NAMALWA (cell line): ENCODE data around the gene PRKAG2.
"Not testable (repeated sequence)": the region's sequence is repeated elsewhere in the genome, so short reads cannot be mapped to it uniquely, and the experiment has no call there.

Experiments
- DNase-seq: peaks from one replicate; pipeline ENCODE4 v3.0.0-alpha.2; 2015; ENCODE audit warnings: low spot score

The PRKAG2 gene

DNA sequence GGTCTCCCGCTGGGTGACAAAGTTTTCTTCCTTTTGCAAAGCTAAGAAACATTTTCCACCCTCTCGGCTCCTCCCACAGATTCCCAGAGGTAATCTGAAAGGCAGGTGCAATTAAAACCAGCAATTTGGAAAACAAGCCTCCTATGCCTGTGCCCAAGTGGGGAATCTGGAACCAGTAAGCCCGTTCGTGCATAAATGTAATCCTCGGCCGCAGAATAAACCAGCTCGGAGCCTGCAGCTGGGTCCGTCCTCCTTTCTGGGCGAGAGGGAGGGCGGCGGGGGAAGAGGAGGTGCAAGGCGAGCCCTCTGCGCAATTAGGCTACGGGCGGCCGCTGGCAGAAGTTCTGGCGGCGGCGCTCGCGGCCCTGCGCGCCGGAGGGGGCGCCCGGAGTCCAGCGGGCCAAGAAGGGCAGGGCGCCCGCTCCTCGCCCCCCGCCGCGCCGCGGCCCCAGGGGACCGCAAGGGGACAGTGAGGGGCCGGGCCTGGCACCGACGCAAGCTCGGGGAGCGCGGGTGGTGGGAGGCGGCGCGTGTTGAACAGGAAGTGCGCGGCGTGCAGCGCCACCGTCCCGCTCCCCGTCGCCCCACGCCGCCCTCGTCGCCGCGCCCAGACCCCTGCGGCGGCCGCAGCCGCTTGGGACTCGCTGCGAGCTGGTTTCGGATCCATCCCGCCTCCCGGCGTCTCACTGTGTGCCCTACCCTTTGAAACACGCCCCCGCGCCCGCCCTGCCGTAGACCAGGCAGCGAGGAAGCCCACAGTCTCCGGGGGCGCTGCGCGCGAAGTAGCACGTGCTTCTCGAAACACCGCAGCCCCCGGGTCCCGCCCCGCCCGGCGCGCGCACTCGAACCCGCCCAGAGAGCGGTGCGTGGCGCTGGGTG, at the start of gene PRKAG2:
Gene PRKAG2 (minus strand): TSS at position 217 of the 879 bp plus-strand sequence. CDS start 495 bp downstream, outside the sequence.
- DNase-seq: no peak

- DNase-seq: no peak
These were observed 49.4 kb upstream of the PRKAG2 start for GRCh38 chr7:151926336-151926712.

GRCh38 chr7:151925446-151926335, 48.8 kb upstream of the PRKAG2 start:
- DNase-seq: no peak

- DNase-seq: no peak
These were observed 47.6 kb upstream of the PRKAG2 start for GRCh38 chr7:151924508-151924907.

DNA sequence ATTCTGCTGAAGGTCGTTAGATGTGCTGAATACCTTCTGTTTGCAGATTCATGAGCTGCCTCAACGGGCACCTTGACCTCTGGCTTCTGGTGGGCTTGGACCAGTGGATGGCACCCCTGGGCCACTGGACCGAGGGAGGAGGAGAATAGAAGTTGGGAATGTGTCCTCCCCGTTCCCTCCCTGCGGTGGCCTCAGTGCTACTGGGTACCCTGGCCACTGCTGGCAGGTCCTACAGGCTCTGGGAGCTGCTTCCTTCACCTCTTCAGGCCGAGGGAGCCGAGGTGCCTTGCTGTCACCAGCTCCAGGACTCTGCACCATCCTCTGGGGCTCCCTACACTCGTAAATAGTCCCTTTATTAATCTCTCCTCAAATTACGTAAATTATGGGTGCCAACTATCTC, 47.1 kb upstream of the PRKAG2 start:
- DNase-seq: no peak

GRCh38 chr7:151923097-151923876, 46.4 kb upstream of the PRKAG2 start:
- DNase-seq: no peak

- DNase-seq: no peak
These were observed 44.5 kb upstream of the PRKAG2 start for GRCh38 chr7:151921451-151921850.

DNA sequence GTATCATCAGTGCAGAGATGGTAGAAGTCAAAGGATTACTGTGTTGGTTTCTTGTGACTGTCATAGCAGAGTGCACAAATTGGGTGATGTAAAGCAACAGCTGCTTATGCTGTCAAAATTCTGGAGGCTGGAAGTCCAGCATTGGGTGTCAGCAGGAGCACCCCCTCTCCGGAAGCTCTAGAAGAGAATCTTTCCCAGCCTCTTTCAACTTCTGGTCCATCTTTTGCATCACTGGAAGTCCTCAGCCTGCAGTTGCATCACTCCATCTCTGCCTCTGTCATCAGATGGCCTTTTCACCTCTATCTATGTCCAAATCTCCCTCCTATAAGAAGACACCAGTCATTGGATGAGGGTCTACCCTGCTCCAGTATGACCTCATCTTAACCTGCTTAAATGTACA, 43.6 kb upstream of the PRKAG2 start:
- DNase-seq: no peak

DNA sequence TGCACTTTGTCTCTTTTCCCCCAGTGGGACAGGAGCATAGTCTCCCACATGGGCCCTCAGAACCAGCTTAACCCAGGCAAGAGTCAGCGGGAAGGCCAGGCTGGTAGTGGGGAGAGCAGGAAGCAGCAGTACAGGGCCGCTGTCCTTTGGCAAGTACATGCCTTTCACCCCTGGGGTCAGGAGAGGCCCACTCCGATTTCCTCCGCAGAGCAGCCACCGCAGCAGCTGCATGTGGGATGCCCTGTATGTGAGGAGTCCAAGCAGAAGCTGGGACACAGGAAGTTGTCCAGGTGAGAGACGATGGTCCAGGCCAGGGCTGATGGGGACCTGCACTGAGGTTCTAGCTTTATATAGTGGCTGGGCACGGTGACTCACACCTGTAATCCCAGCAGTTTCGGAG, 42.7 kb upstream of the PRKAG2 start:
- DNase-seq: no peak

DNA sequence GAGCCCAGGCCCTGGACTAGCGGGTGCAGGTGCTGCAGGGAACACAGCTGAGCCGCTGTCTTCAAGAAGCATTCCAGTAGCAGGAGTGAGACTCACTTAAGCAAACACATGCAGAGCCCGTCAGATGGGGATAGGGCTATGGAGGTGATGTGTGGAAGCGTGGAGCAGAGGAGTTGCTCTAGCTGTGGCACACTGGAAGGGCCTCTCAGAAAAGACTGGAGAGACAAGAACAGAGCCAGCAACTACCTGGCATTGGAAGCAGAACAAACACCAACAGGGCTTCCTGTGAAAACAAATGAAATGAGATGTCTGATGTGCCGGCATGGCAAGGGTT, 41.6 kb upstream of the PRKAG2 start:
- DNase-seq: no peak

GRCh38 chr7:151917791-151918509, 41.0 kb upstream of the PRKAG2 start:
- DNase-seq: no peak

GRCh38 chr7:151914051-151914450, 37.1 kb upstream of the PRKAG2 start:
- no peak for DNase-seq

DNA sequence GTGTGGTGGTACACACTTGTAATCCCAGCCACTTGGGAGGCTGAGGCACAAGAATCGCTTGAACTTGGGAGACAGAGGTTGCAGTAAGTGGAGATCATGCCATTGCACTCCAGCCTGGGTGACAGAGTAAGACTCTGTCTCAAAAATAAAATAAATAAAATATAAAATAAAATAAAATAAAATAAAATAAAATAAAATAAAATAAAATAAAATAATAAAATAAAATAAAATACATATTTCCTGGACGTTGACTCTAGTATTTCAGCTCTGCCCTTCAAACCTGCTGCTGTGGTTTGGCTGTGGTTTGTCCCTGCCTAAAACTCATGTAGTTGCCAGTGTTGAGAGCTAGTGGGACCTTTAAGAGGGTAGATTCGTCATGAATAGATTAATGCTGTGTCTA, 33.7 kb upstream of the PRKAG2 start:
- not testable (repeated sequence) for DNase-seq

DNA sequence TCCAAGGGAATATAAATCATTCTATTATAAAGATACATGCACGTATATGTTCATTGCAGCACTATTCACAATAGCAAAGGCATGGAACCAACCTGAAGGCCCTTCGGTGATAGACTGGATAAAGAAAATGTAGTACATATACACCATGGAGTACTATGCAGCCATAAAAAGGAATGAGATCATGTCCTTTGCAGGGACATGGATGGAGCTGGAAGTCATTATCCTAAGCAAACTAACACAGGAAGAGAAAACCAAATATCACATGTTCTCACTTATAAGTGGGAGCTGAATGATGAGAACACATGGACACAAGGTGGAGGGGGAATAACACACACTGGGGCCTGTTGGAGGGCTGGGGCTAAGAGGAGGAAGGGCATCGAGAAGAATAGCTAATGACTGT, 30.2 kb upstream of the PRKAG2 start:
- not testable (repeated sequence) for DNase-seq

DNA sequence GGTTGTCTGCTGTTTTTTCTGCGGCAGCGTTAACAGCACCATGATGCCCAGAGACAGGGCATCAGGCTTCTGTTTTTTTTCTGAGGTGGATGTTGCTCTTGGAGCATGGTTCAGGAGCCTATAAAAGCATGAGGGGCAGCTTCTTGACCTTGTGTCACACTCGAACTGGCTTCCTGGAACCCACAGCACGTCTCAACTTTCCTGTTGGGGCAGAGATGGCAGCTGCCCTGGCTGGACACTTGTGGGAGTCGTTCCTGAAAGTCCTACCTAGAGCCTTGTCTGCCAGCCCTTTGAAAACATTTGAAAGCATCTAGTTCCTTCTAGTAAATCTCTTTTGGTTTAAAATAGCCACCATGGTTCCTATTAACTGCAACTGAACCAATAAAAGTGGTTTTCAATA, 28.9 kb upstream of the PRKAG2 start:
- DNase-seq: no peak

DNA sequence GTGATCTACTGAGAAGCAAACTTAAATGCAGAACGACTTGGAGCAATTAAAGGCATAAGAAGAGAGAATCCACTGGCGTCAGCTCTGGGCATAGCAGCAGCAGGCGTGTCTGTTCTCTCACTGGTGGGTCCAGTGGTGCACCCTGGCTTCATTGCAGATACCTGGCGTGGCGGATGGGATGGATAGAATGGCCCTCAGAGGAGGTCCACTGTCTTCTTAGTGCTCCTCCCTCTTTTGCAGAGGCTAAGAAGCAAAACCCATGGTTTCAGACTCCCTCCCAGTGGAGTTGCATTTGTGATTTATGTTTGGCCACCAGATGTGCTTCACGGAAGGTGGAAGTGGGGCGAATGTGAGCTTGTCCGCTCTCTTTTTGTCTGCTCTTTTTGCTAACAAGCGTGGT, 28.4 kb upstream of the PRKAG2 start:
- no peak for DNase-seq

DNA sequence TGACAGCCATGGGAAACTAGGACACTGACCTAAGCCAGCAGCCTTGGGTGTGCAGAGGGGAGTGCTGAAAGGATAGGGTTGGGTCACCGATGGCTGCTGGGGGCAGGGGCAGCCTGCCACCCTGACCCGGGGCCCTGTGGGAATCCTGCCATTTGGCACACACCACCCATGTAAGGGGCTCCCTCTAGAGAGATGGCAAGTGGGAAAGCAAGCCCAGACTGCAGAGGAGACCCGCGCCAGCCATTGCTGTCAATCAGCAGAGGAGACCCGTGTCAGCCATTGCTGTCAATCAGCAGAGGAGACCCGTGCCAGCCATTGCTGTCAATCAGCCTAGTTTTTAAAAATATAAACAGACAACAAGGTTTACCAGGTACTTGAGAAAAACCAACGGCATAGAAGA, 27.4 kb upstream of the PRKAG2 start:
- no peak for DNase-seq

- DNase-seq: no peak
These were observed 26.5 kb upstream of the PRKAG2 start for GRCh38 chr7:151903249-151904032.

DNA sequence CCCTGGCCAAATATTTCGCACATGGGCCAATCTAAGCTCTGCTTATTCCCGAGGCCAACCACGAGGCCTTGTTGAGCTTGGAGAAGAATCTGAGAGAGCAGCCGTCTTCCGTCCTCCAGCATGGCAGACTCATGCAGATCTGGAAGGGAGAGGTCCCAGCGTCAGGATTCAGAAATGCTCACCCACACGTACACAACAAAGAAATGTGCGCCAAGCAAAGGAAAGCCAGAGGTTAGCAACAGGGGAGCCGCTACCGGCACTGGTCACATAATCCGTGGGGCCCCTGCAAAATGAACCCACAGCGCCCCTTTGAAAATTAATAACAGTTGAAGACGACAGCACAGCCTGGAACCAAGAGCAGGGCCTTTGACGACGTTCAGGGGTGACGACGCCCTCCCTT, 25.4 kb upstream of the PRKAG2 start:
- DNase-seq: no peak

DNA sequence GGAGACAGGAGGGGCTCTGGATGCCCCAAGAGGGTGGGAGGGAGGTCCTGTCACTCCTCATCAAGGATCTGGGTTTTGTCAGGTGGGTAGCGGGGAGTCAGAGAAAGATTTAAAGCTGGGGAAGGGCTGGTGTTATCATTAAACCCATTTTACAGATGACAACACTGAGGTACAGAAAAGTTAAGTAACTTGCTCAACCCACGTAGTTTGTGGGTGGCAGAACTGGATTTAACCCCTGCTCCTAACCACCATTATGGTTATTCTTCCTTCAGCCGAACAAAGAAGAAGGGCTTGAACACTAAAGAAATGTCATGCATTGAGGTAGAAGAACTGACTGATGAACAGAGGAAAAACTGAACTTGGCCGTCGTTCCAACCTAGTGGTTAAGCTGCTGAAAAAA, 24.9 kb upstream of the PRKAG2 start:
- no peak for DNase-seq
